Adrenal gland (tissue), 12 donors: ENCODE results near the gene PARP16. TPM values are rescaled to one million over a fixed set of nuclear protein-coding genes. Genes with fewer than 3 reads are reported as not detected.

Experiments used
- DNase-seq, 7 donors: peaks; one replicate each; pipeline ENCODE4 v3.0.0-alpha.2; 2019 to 2020
- H3K27ac ChIP-seq, 5 donors: fragments of 200-600 bp; sonication (generic) in 4 of 5; 1 replicate in 3 of 5; 2 replicates in 2 of 5; pipeline versions ENCODE4 v1.5.1 to v1.8.0; 2016 to 2020; ENCODE audit warnings: mild to moderate bottlenecking in 1 of 5
- H3K27me3 ChIP-seq: fragments of 200-600 bp; 2 replicates; pipeline ENCODE4 v1.8.0; 2021
- H3K36me3 ChIP-seq, 2 donors: fragments of 200-600 bp; replicated peaks in 1 of 2; 1 replicate in 1 of 2; 2 replicates in 1 of 2; pipeline versions ENCODE4 v1.5.1 to v1.8.0; 2018 to 2022
- H3K4me1 ChIP-seq, 2 donors: fragments of 200-600 bp; replicated peaks in 1 of 2; 1 replicate in 1 of 2; 2 replicates in 1 of 2; pipeline versions ENCODE4 v1.5.1 to v1.8.0; 2018 to 2021
- H3K4me3 ChIP-seq, 4 donors: fragments of 200-600 bp; sonication (generic) in 3 of 4; one replicate each; pipeline ENCODE4 v1.5.1; 2016 to 2018
- H3K9me3 ChIP-seq, 3 donors: fragments of 200-600 bp; sonication (generic) in 1 of 3; replicated peaks in 1 of 3; 1 replicate in 2 of 3; 2 replicates in 1 of 3; pipeline versions ENCODE4 v1.5.1 to v1.8.0; 2016 to 2021
- POLR2A ChIP-seq, 2 donors: fragments of 450-650 bp; IDR thresholded peaks; one replicate each; pipeline ENCODE4 v1.6.1; 2017; ENCODE audit warnings: antibody characterized with exemption in 2 of 2, mild to moderate bottlenecking in 2 of 2, moderate library complexity in 1 of 2
- WGBS, 4 donors: extraction: QIAGEN DNeasy Blood & Tissue Kit in 2 of 4; methylation state at CpG; one replicate each; pipeline versions ENCODE4 v1.1.5 to v1.1.7; 2013 to 2017; 5-methylcytosine and 5-hydroxymethylcytosine counted together
- intact Hi-C, 2 donors: fragments of 100-400 bp; cut with DNase I; formaldehyde crosslinking; loops; one replicate each; pipeline versions ENCODE4 v1.14.1 to v1.15.0; 2022 to 2023
- polyA plus RNA-seq, 3 donors: library from polyadenylated mRNA; stranded (reverse); fragments of 200-250 nt in 2 of 3; fragments of 350-450 nt in 1 of 3; fragmentation: Illumina TruSeq in 1 of 3; extraction: RNeasy Lipid Tissue Mini Kit (QIAGEN cat#74804) in 1 of 3; gene quantifications; one replicate each; pipeline ENCODE4 v1.2.3, GENCODE V29; 2013 to 2014
- total RNA-seq, 9 donors: library from RNA; depleted of rRNA in 4 of 9; stranded (reverse); fragments of >200 nt in 4 of 9; fragments of 120-200 nt in 1 of 9; fragmentation: NEBNext Ultra II Directional in 1 of 9; extraction: Animal tissue kit (Norgen Biotek cat#: 25700) in 1 of 9; gene quantifications; one replicate each; pipeline versions ENCODE4 v1.1.0 to v1.2.4, GENCODE V29; 2013 to 2023
- TF ChIP-seq, protein P1 (sequence below), 6 experiments: fragments of 450-650 bp in 4 of 6; fragments of 200-600 bp in 2 of 6; sonication (generic) in 1 of 6; IDR thresholded peaks; 1 replicate in 5 of 6; 2 replicates in 1 of 6; pipeline versions ENCODE4 v1.5.1 to v1.8.0; 2016 to 2021; ENCODE audit warnings: antibody characterized with exemption in 6 of 6, mild to moderate bottlenecking in 2 of 6, moderate library complexity in 1 of 6
- donor health status: healthy with polysubstance abuse.
- donor health status: Bipolar disorder and iron deficiency.
- donor health status: DM: yes; HTN: yes; CAD: no.
- donor health status: DM: no; HTN: no; CAD: no.
- donor health status: DM: no; HTN: no; CAD: no.
- donor health status: DM: yes; HTN: yes; CAD: no.

Gene PARP16
- total and polyA plus RNA-seq, 12 donors: 7.8 to 18.1 (median 14.2) TPM

DNA sequence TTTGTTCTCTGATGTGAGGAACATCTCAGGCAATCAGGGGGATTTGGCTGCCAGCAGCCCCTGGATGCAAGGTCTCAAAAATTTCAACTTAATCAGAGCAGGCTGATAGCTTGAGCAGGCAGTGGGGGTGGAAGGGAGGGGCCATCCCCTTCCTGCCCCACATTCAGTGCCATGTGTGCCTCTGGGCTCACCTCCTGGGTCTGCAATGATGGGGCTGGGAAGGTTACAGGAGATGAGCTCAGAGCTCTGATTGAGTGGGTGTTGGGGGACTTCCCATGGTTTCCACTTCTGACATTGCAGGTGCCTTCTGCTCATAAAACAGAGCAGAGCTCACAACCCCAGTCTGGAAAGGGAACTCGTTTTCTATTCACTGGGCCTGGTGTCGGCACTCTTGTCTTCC is 37.0 kb downstream of the PARP16 start:
- Histone ChIP-seq H3K4me1 (no peaks in the 10 kb centered on the region), H3K36me3 (no peaks in the 10 kb centered on the region), H3K9me3 (no peaks in the 10 kb centered on the region), H3K27me3 (no peaks in the 10 kb centered on the region), H3K27ac (no peak overlapping the region), H3K4me3 (no peak overlapping the region)
- no peak for TF ChIP-seq POLR2A (IDR thresholded peaks at IDR 0.05)
- TF ChIP-seq, protein P1, sequence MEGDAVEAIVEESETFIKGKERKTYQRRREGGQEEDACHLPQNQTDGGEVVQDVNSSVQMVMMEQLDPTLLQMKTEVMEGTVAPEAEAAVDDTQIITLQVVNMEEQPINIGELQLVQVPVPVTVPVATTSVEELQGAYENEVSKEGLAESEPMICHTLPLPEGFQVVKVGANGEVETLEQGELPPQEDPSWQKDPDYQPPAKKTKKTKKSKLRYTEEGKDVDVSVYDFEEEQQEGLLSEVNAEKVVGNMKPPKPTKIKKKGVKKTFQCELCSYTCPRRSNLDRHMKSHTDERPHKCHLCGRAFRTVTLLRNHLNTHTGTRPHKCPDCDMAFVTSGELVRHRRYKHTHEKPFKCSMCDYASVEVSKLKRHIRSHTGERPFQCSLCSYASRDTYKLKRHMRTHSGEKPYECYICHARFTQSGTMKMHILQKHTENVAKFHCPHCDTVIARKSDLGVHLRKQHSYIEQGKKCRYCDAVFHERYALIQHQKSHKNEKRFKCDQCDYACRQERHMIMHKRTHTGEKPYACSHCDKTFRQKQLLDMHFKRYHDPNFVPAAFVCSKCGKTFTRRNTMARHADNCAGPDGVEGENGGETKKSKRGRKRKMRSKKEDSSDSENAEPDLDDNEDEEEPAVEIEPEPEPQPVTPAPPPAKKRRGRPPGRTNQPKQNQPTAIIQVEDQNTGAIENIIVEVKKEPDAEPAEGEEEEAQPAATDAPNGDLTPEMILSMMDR (IDR thresholded peaks at IDR 0.05): no peak
- WGBS, 4 donors: 66 to 92% (median 81%) methylated on average over 2 of the region's 2 CpGs
- DNase-seq: no peak
- intact Hi-C loops: no loop called here

DNA sequence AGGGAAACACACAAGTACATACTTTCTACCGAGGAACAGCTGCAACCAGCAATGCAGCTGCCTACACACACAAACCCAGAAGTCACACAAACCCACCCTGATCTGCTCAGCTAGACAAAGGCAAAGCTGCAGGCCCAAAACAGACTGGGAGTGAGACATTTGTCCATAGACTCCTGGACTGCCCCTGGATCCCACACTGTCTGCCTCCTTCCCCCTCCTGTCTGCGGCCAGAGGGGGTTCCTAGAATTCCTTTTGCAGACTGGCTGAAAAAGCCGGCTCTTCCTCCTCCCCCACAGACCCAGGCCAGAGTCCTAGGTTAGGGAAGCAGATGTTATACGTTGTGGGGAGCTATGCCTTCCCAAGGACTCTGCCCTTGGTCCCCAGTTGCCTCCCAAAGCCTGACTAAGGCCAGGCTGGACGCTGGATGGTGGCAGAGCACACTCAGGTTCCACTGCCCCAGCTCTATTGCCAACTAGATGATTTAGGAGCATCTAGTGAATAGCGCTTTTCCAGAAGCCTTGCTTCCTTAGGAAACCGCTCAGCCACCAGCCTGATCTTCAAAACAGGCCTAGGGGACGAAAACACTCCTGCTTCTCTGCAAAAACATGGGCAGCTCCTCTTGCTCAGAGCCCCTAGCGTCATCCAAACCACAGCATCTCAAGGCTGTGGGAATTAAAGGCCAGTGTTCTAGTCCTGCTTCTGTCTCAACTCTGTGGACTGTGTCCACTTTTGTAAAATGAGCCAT is 38.0 kb downstream of the PARP16 start:
- no peak overlapping the region for H3K27ac ChIP-seq
- H3K36me3 ChIP-seq: no peaks in the 10 kb centered on the region
- no peak overlapping the region for H3K4me3 ChIP-seq
- no peaks in the 10 kb centered on the region for H3K9me3 ChIP-seq
- no peaks in the 10 kb centered on the region for H3K4me1 ChIP-seq
- no peaks in the 10 kb centered on the region for H3K27me3 ChIP-seq
- intact Hi-C loops: no loop called here
- 72 to 84% (median 80%) methylated on average over 4 to 9 of the region's 9 CpGs for WGBS, 4 donors
- DNase-seq: no peak
- TF ChIP-seq, protein P1 (IDR thresholded peaks at IDR 0.05): no peak
- no peak for TF ChIP-seq POLR2A (IDR thresholded peaks at IDR 0.05)

DNA sequence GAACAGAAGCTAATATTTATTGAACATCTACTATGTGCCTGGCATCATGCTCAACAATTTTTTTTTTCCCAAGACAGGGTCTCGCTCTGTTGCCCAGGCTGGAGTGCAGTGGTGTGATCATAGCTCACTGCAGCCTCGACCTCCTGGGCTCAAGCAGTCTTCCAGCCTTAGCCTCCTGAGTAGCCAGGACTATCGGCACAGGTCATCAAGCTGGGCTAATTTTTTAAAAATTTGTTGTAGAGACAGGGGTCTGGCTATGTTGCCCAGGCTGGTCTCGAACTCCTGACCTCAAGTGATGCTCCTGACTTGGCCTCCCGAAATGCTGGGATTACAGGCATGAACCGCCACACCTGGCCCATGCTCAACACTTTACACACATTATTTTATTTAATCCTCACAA is 39.7 kb downstream of the PARP16 start:
- 91 to 98% (median 96%) methylated on average over 6 of the region's 6 CpGs for WGBS, 4 donors
- Histone ChIP-seq H3K9me3 (no peaks in the 10 kb centered on the region), H3K4me1 (no peaks in the 10 kb centered on the region), H3K36me3 (no peaks in the 10 kb centered on the region), H3K27me3 (no peaks in the 10 kb centered on the region), H3K27ac (no peak overlapping the region), H3K4me3 (no peak overlapping the region)
- TF ChIP-seq, protein P1 (IDR thresholded peaks at IDR 0.05): no peak
- no peak for TF ChIP-seq POLR2A (IDR thresholded peaks at IDR 0.05)
- intact Hi-C loops: no loop called here
- DNase-seq: no peak

DNA sequence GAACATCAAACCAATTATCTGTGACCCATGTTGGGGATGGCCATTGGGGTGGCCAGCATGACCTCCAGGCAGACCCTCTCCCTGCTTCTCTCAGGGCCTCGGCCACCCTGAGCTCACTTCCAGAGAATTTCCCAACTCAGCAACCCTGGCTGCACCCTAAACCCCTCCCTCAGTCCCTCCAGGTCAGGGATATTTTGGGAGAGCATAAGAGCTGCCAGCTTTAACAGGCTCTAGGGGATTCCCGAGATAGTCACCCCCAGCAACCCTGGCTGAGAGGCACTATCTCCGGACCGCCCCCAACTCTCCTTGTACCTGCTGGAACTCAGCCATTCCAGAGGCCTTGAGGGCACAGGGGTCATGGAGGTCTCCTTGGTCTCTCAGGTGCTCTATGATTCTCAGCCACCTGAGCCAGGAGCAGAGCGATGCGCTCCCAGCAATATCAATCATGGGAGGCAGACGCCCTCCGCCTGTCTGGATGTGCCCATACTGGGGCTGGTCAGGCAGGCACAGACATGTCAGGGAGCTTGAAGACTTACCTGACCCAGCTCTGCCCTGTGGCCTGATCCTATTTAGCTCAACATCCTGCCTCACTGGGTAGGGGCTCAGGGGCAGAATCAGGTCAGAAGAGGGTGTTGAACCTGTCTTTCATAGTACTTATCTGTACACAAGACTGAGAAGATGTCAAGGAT is 40.5 kb downstream of the PARP16 start:
- Histone ChIP-seq H3K36me3 (no peaks in the 10 kb centered on the region), H3K4me3 (no peak overlapping the region), H3K27ac (peak overlapping the region in 2 of 5 donors; percentile 62 to 70), H3K9me3 (no peaks in the 10 kb centered on the region), H3K4me1 (no peaks in the 10 kb centered on the region), H3K27me3 (no peaks in the 10 kb centered on the region)
- WGBS, 4 donors: 49 to 92% (median 80%) methylated on average over 4 to 8 of the region's 8 CpGs
- intact Hi-C loops: no loop called here
- no peak for TF ChIP-seq POLR2A (IDR thresholded peaks at IDR 0.05)
- TF ChIP-seq, protein P1 (IDR thresholded peaks at IDR 0.05): no peak
- DNase-seq: no peak
